GM21619 (cell line): Measurements from ENCODE around the gene FBXO22.
"Not testable (repeated sequence)": the region's sequence is repeated elsewhere in the genome, so short reads cannot be mapped to it uniquely, and the experiment has no call there.

ENCODE experiments used
- ATAC-seq: cut with Tn5 transposase; IDR thresholded peaks from one replicate; pipeline ENCODE4 v1.9.1; 2021; ENCODE audit not compliant: unreplicated experiment

FBXO22 gene

GRCh38 chr15:75976766-75977165, 73.1 kb downstream of the FBXO22 start:
- ATAC-seq, result not testable (repeated sequence)

- no peak for ATAC-seq
Observed at GRCh38 chr15:75981149-75981815, 77.6 kb downstream of the FBXO22 start.

GRCh38 chr15:75982468-75982867, 78.8 kb downstream of the FBXO22 start:
- no peak for ATAC-seq

GRCh38 chr15:75984706-75985105, 81.0 kb downstream of the FBXO22 start:
- not testable (repeated sequence) for ATAC-seq

- ATAC-seq, result no peak
Observed at GRCh38 chr15:75985971-75986370, 82.3 kb downstream of the FBXO22 start.

- ATAC-seq, result no peak
Observed at GRCh38 chr15:75989045-75989444, 85.4 kb downstream of the FBXO22 start.

- ATAC-seq, result no peak
Observed at GRCh38 chr15:75989875-75990274, 86.2 kb downstream of the FBXO22 start.
